Superior temporal gyrus (tissue), 1 donor: ENCODE measurements around the gene RNF14.
A peak's percentile ranks its signal among the peaks of the same experiment; 100 is the strongest.
"Not testable (repeated sequence)": the region's sequence is repeated elsewhere in the genome, so short reads cannot be mapped to it uniquely, and the experiment has no call there.

Experiments
- DNase-seq: peaks from one replicate; pipeline ENCODE4 v3.0.0-alpha.2; 2016; ENCODE audit errors: extremely low spot score

The RNF14 gene

GRCh38 chr5:141968914-141969608 is at the start of gene RNF14:
TSS of gene RNF14 (plus strand) at chr5:141969105. CDS start at chr5:141973589, 4,484 bp downstream.
- DNase-seq, result peak; percentile 89

- DNase-seq, result no peak
Observed at GRCh38 chr5:141919218-141920119, 49.4 kb upstream of the RNF14 start.

GRCh38 chr5:141920771-141921170 is 48.1 kb upstream of the RNF14 start:
- no peak for DNase-seq

GRCh38 chr5:141922827-141923447 is 46.0 kb upstream of the RNF14 start:
- not testable (repeated sequence) for DNase-seq

GRCh38 chr5:141923448-141924313 is 45.2 kb upstream of the RNF14 start, which contains the start of gene DELE1:
TSS of gene DELE1 (plus strand) at chr5:141923871. CDS start at chr5:141923942, 71 bp downstream.
- peak; percentile 93 for DNase-seq

GRCh38 chr5:141926434-141926833 is 42.5 kb upstream of the RNF14 start:
- DNase-seq, result no peak

GRCh38 chr5:141928051-141928450 is 40.9 kb upstream of the RNF14 start:
- DNase-seq, result no peak

GRCh38 chr5:141929398-141930058 is 39.4 kb upstream of the RNF14 start:
- no peak for DNase-seq

- DNase-seq, result no peak
Observed at GRCh38 chr5:141931694-141932093, 37.2 kb upstream of the RNF14 start.

- no peak for DNase-seq
Observed at GRCh38 chr5:141933151-141933550, 35.8 kb upstream of the RNF14 start.

GRCh38 chr5:141934099-141934844 is 34.6 kb upstream of the RNF14 start:
- no peak for DNase-seq

GRCh38 chr5:141935538-141935937 is 33.4 kb upstream of the RNF14 start:
- DNase-seq, result no peak

GRCh38 chr5:141940695-141941271 is 28.1 kb upstream of the RNF14 start:
- peak; percentile 48 for DNase-seq

GRCh38 chr5:141941307-141941706 is 27.6 kb upstream of the RNF14 start:
- DNase-seq, result no peak

- DNase-seq, result no peak
Observed at GRCh38 chr5:141941779-141942178, 27.1 kb upstream of the RNF14 start.

- DNase-seq, result peak; percentile 9
Observed at GRCh38 chr5:141942185-141942857, 26.6 kb upstream of the RNF14 start.

GRCh38 chr5:141944076-141944475 is 24.8 kb upstream of the RNF14 start:
- no peak for DNase-seq

- DNase-seq, result no peak
Observed at GRCh38 chr5:141945511-141946051, 23.3 kb upstream of the RNF14 start.

- DNase-seq, result no peak
Observed at GRCh38 chr5:141947316-141947715, 21.6 kb upstream of the RNF14 start.
